LNCaP clone FGC (cell line): ENCODE measurements around the gene SNX17.

Source experiments
- DNase-seq: peaks from one replicate; pipeline ENCODE4 v3.0.0-alpha.2; 2011; ENCODE audit warnings: low read depth
- H3K4me3 ChIP-seq: 2 replicates; pipeline ENCODE4 v1.5.1; 2011; ENCODE audit warnings: mild to moderate bottlenecking, low read depth, low read length, control low read depth
- CTCF ChIP-seq: IDR thresholded peaks from 2 replicates; pipeline ENCODE4 v1.5.1; 2012; ENCODE audit warnings: mild to moderate bottlenecking; ENCODE audit not compliant: control insufficient read depth, insufficient read depth; ENCODE audit errors: extremely low read depth

The SNX17 gene

DNA sequence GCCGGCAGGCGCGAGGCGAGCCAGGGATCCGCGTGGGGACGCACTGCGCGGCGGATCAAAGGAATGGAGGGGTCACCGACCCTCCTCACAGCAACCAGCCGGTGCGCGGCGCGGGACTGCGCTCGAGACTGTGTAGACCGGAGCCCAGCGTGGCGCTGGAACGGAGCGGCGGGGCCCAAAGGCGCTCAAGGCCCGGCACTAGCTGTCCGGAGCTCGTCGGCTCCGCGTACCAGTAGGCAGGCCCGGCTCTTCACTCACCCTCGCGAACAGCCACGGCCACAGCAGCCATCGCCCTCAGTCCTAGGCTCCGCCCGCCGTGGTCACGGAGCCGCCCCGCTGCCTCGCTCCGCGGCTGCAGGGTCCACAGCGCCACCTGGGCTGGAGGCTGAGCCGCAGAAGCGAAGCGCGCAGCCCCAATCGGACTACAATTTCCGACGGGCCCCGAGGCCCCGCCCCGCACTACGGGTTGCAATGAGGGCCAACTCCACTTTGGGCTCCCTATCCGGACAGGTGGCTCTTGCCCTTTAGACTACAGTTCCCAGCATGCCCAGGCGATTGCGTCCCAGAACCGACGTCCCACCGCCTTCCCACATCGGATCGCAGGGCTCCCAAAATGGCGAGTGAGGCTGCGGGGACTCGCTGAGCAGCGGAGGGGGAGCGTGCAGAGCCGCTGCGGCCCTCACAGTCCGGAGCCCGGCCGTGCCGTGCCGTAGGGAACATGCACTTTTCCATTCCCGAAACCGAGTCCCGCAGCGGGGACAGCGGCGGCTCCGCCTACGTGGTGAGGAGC lies at the start of gene SNX17, which contains the start of gene EIF2B4:
TSS of gene SNX17 (plus strand) at position 591 of the 790 bp plus-strand sequence. CDS start at position 719, 128 bp downstream.
TSS of gene EIF2B4 (minus strand) at position 313 of the 790 bp plus-strand sequence. CDS start at position 289, 24 bp downstream.
- H3K4me3 ChIP-seq, result peak within 1 kb of the TSS; percentile 92
- DNase-seq, result peak; percentile 96
- peak; percentile 99 for TF ChIP-seq CTCF

- TF ChIP-seq CTCF, result peak; percentile 60
- H3K4me3 ChIP-seq, result peak overlapping the region; percentile 90
- peak; percentile 96 for DNase-seq
Measured at GRCh38 chr2:27320958-27321543, 49.4 kb upstream of the SNX17 start.

- DNase-seq, result no peak
- no peak for TF ChIP-seq CTCF
- peak overlapping the region; percentile 90 for H3K4me3 ChIP-seq
Measured at GRCh38 chr2:27322301-27322765, 48.1 kb upstream of the SNX17 start.

DNA sequence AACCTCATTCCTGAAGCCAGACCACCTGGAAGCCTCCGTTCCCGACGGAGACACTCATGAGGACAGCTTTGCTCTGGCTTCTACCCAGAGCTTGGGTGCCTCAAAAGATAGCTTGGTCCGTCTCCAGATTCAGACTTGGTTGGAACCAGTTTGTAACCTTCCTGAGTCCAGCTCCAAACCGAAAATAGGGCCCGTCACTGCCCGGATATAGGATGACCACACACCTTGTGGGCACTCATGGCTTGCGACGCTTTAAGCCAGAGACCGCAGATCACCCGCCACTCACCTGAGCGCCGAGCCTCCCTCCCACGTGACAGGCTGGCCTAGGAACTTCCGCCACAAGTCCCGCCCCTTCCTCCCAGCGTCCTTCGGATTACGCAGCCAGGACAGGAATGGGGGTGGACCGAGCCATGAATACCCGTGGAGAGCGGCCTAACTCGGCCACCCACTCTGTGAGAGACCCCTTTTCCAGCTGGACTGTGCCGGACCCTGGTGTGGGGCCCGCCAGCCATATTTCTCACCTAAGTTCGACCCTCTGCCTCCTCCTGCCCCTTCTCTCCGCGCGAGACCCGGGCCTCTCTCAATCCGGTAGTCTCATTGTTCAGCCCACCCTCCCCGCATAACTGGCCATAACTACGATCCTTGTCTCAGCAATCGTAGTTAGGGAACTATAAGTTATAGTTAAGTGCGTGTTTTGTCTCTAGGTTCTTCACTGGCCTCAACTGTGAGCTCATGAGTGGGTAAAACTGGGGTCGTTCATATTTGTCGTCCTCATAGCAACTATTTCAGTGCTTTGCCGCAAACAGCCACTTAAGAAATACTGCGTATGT lies 47.4 kb upstream of the SNX17 start, which contains the start of gene MPV17:
TSS of gene MPV17 (minus strand) at position 332 of the 830 bp plus-strand sequence. CDS start 580 bp downstream, outside the sequence.
- TF ChIP-seq CTCF, result no peak
- peak; percentile 82 for DNase-seq
- peak within 1 kb of the TSS; percentile 90 for H3K4me3 ChIP-seq

GRCh38 chr2:27323596-27324285 lies 46.7 kb upstream of the SNX17 start:
- H3K4me3 ChIP-seq, result peak overlapping the region; percentile 90
- TF ChIP-seq CTCF, result no peak
- no peak for DNase-seq

DNA sequence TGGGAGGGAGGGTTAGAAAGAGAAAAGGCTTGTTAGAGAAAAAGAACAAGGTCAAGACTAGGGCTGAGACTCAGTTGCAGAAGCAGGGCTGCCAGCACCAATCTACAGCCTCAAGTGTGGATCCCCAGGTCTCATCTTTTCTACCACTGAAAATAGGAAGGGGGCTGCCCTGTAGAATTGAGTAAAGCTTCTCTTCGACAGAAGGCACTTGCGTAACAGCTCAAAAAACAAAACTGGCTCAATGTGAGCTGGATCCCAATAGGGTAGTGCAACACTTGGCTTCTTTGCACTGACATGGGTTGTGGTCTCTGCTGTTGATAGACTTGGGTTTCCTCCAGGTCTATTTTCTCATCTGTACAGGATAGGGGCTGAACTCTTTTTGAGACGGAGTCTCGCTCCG lies 45.7 kb upstream of the SNX17 start:
- TF ChIP-seq CTCF, result no peak
- DNase-seq, result no peak

More for the DNA sequence above, 45.7 kb upstream of the SNX17 start:
- H3K4me3 ChIP-seq, result no peak overlapping the region
